Mesodermal cell (in vitro differentiated cells): ENCODE results near the gene ZSWIM6.
A peak's percentile ranks its signal among the peaks of the same experiment; 100 is the strongest.

ENCODE experiments used
- H3K27ac ChIP-seq: 2 replicates; pipeline ENCODE4 v1.7.0; 2013; ENCODE audit warnings: mild to moderate bottlenecking, low read depth, low read length, moderate library complexity; ENCODE audit not compliant: severe bottlenecking
- H3K36me3 ChIP-seq: 2 replicates; pipeline ENCODE4 v1.7.1; 2013; ENCODE audit warnings: mild to moderate bottlenecking, low read length, moderate library complexity; ENCODE audit not compliant: control insufficient read depth, insufficient read depth
- H3K4me1 ChIP-seq: one replicate; pipeline ENCODE4 v1.7.1; 2013; ENCODE audit warnings: mild to moderate bottlenecking, low read length; ENCODE audit not compliant: insufficient read depth, control insufficient read depth, poor library complexity, severe bottlenecking
- H3K4me3 ChIP-seq: 2 replicates; pipeline ENCODE4 v1.7.0; 2013; ENCODE audit warnings: low read length, control low read depth, mild to moderate bottlenecking; ENCODE audit not compliant: insufficient read depth, poor library complexity, severe bottlenecking; ENCODE audit errors: extremely low read depth
- H3K9me3 ChIP-seq: 2 replicates; pipeline ENCODE4 v1.7.1; 2013; ENCODE audit warnings: mild to moderate bottlenecking, low read length, moderate library complexity; ENCODE audit not compliant: control insufficient read depth
- WGBS, 2 experiments: methylation state at CpG; one replicate each; pipeline ENCODE4 v1.1.5; 2013; ENCODE audit warnings: missing lambda C conversion rate in 2 of 2; ENCODE audit not compliant: insufficient coverage in 2 of 2; 5-methylcytosine and 5-hydroxymethylcytosine counted together

Gene ZSWIM6

DNA sequence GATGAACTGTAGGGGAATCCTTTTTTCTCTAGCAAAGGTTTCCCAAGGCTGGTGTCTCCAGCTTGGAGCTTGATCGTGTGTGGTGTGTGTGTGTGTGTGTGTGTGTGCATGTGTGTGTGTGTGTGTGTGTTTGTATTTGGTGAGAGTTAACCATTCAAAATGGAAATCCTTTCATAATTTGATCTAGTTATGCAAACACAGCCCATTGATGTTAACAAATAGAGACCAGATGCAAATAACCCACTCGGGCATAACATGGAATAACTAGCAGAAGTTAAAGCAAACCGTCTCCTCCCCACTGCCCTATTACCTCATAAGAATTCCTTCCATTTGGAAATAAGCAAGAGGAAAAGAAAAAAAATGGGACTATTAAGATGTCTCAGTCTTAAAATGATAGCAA, 24.9 kb upstream of the ZSWIM6 start:
- 100% methylated on average over 1 of the region's 3 CpGs; no CpG with 5 or more reads in 1 of the 2 experiments for WGBS, 2 experiments
- no peak overlapping the region for H3K27ac ChIP-seq

DNA sequence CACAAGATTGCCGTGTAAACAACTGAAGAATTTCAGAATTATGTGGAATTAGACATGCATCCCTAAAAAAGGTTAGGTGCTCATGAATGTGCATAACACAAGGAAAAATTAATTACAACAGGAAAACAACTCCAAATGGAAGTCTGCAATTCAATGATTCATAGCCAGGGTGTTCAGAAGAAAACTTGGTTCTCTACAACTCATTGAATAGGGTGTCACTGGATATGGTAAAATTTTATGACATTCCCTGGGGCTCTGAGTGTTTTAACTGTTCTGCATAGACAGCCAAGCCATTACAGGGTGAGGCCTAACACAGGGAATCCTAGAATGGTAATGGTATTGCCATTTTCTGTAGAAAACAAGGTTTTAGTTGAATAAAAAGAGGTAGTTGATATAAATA, 24.4 kb upstream of the ZSWIM6 start:
- no peaks in the 10 kb centered on the region for H3K36me3 ChIP-seq
- peaks cover 56% of the 10 kb centered on the region for H3K4me1 ChIP-seq
- WGBS, 2 experiments, result 80% methylated on average over 1 of the region's 1 CpG; no CpG with 5 or more reads in 1 of the 2 experiments
- H3K4me3 ChIP-seq, result no peak overlapping the region
- H3K9me3 ChIP-seq, result no peaks in the 10 kb centered on the region
- H3K27ac ChIP-seq, result no peak overlapping the region

More for the DNA sequence above, 24.9 kb upstream of the ZSWIM6 start:
- Histone ChIP-seq H3K9me3 (no peaks in the 10 kb centered on the region), H3K4me3 (no peak overlapping the region), H3K4me1 (peaks cover 56% of the 10 kb centered on the region), H3K36me3 (no peaks in the 10 kb centered on the region)

DNA sequence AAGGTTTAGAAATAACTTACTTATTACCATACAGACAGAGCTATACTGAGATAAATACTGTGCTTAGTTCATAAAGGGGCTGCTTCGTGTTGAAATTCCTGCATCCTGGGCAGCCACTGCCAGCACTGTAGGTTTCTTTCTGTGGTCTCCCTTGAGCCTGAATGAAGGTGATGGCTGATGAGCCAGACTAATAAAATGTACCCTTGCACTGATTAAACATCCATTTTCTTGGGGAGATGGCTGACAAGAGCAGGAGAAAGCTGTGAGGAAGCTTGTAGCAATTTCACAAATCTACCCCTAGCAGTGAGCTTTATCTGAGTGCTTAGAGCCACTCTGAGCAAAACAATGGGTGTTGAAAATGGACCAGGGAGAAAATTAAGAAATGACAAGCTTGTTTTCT, 23.3 kb upstream of the ZSWIM6 start:
- Histone ChIP-seq H3K4me3 (no peak overlapping the region), H3K27ac (no peak overlapping the region)
- WGBS, 2 experiments, result no CpG with 5 or more reads among the region's 1 CpG

DNA sequence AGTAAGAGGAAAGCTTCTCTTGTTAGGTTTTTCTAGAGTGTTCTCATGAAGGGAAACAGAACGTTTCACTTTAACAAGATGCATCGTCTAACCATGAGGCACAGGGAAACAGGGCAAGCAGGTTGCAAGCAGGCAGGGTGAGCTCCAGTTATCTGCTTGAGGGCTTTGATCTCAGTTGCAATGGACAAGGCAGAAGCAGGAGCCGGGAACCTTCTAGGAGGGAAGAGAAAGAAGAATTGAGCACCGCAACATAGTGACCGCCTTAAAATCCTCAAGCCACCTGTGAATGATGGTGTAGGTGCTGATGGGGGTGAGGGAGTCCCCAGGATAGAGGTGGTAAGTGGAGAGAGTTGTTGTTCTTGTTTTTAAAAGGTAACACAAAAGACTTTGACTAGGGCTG, 22.9 kb upstream of the ZSWIM6 start:
- H3K4me3 ChIP-seq, result no peak overlapping the region
- no peaks in the 10 kb centered on the region for H3K9me3 ChIP-seq
- H3K36me3 ChIP-seq, result no peaks in the 10 kb centered on the region
- peaks cover 56% of the 10 kb centered on the region for H3K4me1 ChIP-seq
- 82 to 86% methylated on average over 4 to 5 of the region's 5 CpGs for WGBS, 2 experiments
- no peak overlapping the region for H3K27ac ChIP-seq

More for the DNA sequence above, 23.3 kb upstream of the ZSWIM6 start:
- Histone ChIP-seq H3K9me3 (no peaks in the 10 kb centered on the region), H3K36me3 (no peaks in the 10 kb centered on the region), H3K4me1 (peaks cover 55% of the 10 kb centered on the region)

DNA sequence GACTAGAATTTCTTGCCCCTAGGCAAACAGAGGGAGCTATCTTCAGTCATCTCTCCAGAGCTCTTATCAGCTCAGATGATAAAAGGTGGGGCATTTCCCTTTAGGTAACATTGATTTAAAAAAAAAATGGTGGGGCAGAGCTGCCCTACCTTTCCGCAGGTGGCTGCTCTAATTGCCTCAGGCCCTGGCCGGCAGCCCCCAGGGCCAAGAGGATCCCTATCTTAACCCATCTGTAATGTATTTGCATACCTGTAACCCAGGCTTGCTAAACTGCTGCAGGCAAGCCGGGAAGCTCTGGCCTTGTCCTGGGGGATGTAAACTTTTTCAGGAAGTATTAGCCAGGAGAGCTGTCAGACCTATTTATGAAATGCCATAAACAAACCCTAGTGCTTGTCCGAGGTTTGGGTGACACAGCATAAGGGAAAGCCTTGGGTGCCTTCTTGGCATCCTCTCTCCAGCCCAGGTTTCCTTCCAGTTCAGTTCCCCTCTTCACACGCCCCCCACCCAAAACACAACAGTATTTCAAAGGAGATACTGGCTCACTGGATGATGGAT, 20.9 kb upstream of the ZSWIM6 start:
- H3K9me3 ChIP-seq, result no peaks in the 10 kb centered on the region
- H3K4me3 ChIP-seq, result no peak overlapping the region
- H3K36me3 ChIP-seq, result no peaks in the 10 kb centered on the region
- H3K27ac ChIP-seq, result no peak overlapping the region
- H3K4me1 ChIP-seq, result peaks cover 53% of the 10 kb centered on the region
- 63 to 90% methylated on average over 2 to 4 of the region's 5 CpGs for WGBS, 2 experiments

DNA sequence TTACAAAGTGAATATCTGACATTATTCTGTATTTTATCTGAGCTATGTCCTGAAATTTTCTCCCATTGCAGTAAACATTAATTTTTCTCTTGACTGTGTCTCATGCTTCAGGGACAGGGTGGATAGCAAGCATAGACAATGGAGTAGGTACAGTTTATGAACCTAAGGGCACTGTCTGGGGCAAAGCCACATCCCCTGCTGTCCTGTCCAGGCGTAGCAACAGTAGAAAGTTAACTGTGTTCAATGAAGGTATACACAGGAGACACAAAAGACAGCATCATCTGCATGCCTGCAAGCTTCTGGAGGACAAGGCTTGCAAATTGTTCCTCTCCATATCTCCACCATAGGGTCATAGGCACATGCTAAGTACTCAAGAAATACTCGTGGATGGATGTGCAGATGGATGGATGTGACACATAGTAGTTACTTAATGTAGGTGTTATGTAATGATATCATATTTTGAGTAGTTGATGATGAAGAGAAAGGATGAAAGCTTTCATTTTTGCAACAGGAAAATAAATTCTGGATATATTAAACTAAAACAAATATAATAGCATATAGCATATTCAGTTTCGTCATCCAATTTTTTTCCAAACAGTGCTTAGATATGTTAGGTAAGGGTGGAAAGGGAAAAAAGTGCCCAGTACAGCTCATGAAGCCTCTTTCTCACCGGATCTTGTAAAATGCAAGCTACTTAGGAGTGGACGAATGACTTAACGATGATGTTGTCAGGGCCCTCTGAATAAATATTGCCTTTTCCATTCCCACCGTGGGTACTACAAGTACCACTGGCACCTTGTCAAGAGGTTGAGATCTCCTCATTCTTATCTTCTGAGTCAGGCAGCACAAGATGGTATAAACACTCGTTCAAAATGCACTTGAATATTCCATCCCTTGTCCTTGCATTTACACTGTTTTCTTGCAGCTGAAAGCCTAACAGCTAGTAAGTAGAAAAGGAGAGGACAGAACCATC, 19.9 kb upstream of the ZSWIM6 start:
- Histone ChIP-seq H3K9me3 (no peaks in the 10 kb centered on the region), H3K36me3 (no peaks in the 10 kb centered on the region), H3K4me3 (no peak overlapping the region), H3K4me1 (peaks cover 43% of the 10 kb centered on the region), H3K27ac (no peak overlapping the region)
- 72 to 96% methylated on average over 5 of the region's 8 CpGs for WGBS, 2 experiments

DNA sequence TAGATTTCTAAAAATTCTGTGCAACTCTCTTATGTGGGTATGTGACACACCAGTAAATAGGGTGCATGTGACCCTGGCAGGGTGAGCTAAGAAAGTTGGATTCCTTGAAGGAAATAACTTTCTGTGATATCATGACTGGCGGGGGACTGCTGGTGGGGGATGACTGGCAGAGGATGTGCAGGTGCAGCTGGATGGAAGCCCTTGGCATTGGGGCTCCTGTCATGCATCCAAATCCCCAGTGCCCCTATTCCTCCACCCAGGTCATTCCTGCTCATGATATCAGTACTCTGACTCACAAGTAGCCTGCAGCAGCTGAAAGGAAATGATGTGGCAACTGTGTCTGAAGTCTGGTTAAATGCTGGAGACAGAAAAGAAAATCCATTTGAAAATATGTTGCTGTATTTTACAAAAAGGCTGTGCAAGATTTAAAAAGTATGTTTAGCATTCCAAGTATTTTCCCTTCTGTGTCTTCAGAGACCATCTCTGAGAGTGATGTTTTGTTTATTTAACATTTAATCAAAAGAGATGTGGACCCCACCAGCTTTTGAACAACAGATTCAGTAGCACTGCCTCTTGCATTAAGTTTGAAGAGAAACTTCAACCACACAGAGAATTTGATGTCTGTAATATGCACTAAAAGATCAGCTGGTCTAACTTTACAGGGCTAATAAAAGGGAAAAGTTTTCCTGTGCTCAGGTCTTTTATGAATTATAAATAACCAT, 17.9 kb upstream of the ZSWIM6 start:
- Histone ChIP-seq H3K36me3 (no peaks in the 10 kb centered on the region), H3K27ac (peak overlapping the region; percentile 88), H3K4me3 (no peak overlapping the region), H3K4me1 (peaks cover 24% of the 10 kb centered on the region), H3K9me3 (no peaks in the 10 kb centered on the region)
- WGBS, 2 experiments, result 100% methylated on average over 1 of the region's 1 CpG

DNA sequence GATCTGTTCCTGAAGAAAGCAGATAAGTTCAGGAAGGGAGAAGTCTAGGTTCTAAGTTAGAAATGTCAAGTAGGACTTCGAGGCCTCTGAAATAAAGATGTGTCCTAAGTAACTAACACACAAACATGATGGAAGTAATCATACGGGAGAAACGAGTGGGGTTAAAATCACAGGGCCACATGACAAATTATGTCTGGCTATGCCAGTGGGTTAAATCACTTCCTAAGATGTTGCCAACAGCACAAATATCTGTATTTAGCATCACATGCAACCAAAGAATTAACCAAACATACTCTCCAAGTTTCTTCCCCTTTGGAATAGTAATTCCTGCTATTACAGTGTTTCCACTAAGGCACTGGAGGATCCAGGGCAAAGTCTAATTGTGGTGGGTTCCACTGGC, 13.7 kb upstream of the ZSWIM6 start:
- H3K36me3 ChIP-seq, result no peaks in the 10 kb centered on the region
- no peak overlapping the region for H3K4me3 ChIP-seq
- H3K9me3 ChIP-seq, result no peaks in the 10 kb centered on the region
- no peak overlapping the region for H3K27ac ChIP-seq
- 100% methylated on average over 3 of the region's 3 CpGs; no CpG with 5 or more reads in 1 of the 2 experiments for WGBS, 2 experiments
- peaks cover 20% of the 10 kb centered on the region for H3K4me1 ChIP-seq

DNA sequence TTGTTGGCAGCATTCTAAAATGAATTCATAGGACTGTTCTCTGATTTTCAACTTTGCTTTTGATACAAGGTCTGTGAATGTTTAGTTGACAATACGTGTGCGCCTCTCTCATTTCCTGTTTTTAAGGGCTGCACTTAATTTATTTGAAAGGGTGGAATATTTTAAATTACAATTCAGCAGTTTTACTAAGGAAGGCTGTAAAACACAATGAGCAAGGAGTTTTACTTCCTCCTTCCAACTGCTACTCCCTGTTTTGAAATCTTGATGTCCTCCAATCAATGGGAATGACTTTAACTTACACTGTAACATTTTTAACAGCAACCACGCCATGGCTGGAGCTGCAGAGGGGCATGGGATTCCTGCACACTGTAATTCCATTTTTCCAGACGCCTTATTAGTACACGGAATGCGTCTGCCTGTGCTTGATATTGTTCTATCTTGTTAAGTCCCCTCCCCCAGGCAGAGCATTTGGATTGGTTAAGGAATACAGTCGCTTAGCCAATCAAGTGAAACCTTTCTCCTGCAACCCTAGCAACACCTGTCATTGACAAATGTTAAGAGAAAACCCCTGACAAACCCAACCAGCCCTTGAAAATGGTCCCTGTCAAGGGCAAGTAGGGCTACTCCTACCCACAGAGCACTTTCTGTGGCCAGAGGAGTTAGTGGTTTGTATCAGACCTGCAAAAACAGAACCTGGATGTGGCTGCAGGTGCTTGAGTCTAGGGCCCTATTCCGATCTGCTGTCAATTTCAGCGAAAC, 12.5 kb upstream of the ZSWIM6 start:
- 71 to 95% methylated on average over 4 to 5 of the region's 9 CpGs for WGBS, 2 experiments
- Histone ChIP-seq H3K9me3 (no peaks in the 10 kb centered on the region), H3K27ac (no peak overlapping the region), H3K4me3 (no peak overlapping the region), H3K4me1 (peaks cover 12% of the 10 kb centered on the region), H3K36me3 (no peaks in the 10 kb centered on the region)

DNA sequence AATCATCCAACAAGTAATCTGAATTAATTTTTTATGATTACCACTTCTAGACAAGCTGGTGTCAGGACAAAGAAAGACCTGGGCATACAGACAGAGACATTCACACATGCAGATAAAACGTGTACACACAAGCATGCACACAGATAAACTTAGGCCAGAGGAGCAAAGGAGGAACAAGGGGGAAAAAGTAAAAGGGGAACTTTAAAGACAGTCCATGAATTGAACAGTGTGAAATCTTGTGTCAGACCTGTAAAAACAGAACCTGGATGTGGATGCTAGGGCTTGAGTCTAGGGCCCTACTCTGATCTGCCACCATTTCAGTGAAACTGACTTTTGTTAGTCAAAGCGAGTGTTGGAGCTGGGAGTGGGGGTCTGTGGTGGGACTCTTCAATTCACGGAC, 11.2 kb upstream of the ZSWIM6 start:
- Histone ChIP-seq H3K4me3 (no peak overlapping the region), H3K27ac (no peak overlapping the region), H3K36me3 (no peaks in the 10 kb centered on the region), H3K9me3 (no peaks in the 10 kb centered on the region), H3K4me1 (peaks cover 10% of the 10 kb centered on the region)
- WGBS, 2 experiments, result no CpG with 5 or more reads among the region's 3 CpGs
